Stimulated activated CD8-positive, alpha-beta memory T cell treated with anti-CD3 and anti-CD28 coated beads, Interleukin-2, amount 100 ng/mL, for 1 hour (primary cell): ENCODE results near the gene IL31RA.
"Not testable (repeated sequence)": the region's sequence is repeated elsewhere in the genome, so short reads cannot be mapped to it uniquely, and the experiment has no call there.

Source experiments
- DNase-seq, 2 donors: peaks; one replicate each; pipeline ENCODE4 v3.0.0-alpha.2; 2020; ENCODE audit warnings: low read depth in 2 of 2

IL31RA gene

DNA sequence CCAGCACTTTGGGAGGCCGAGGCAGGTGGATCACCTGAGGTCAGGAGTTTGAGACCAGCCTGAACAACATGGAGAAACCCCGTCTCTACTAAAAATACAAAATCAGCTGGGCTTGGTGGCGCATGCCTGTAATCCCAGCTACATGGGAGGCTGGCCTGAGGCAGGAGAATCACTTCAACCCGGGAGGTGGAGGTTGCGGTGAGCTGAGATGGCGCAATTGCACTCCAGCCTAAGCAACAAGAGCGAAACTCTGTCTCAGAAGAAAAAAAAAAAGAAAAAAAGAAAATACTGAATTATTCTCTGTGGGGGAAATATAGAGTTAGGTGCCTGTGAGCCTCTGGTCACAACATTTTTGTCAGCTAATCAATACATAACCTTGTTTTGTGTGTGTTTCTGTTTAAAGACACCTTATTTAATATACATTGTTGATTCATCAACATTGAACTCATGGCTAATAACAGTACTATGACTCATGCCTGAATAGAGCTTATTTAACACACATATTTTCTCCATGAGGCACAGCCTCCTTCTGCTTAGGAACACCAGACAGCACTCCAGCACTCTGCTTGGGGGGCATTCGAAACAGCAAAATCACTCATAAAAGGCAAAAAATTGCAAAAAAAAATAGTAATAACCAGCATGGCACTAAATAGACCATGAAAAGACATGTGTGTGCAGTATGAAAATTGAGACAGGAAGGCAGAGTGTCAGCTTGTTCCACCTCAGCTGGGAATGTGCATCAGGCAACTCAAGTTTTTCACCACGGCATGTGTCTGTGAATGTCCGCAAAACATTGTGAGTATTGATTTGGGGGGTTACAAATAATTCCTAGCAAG, at the start of gene IL31RA:
TSS of gene IL31RA (plus strand) at position 519 of the 836 bp plus-strand sequence. CDS start at position 733, 214 bp downstream.
- DNase-seq = no peak

DNA sequence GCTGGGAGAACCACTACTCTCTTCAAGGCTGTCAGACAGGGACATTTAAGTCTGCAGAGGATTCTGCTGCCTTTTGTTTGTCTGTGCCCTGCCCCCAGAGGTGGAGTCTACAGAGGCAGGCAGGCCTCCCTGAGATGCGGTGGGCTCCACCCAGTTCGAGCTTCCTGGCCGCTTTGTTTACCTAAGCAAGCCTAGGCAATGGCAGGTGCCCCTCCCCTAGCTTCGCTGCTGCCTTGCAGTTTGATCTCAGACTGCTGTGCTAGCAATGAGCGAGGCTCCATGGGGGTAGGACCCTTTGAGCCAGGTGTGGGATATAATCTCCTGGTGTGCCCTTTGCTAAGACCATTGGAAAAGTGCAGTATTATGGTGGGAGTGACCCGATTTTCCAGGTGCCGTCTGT, 42.3 kb upstream of the IL31RA start:
- not testable (repeated sequence) for DNase-seq

DNA sequence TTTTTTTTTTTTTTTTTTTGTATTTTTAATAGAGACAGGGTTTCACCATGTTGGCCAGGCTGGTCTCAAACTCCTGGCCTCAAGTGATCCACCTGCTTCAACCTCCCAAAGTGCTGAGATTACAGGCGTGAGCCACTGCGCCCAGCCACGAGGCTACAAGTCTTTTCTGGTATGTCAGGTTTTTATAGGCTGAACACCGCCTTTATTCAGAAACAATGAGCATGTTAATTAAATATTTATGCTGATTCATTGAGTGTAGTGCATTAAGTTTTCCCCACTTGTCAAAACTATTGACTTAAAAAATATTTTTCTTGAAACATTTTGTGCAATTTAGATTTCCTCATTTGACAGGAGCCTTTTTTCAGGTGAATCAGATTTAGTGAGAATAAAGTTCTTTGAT, 35.2 kb upstream of the IL31RA start:
- not testable (repeated sequence) for DNase-seq

DNA sequence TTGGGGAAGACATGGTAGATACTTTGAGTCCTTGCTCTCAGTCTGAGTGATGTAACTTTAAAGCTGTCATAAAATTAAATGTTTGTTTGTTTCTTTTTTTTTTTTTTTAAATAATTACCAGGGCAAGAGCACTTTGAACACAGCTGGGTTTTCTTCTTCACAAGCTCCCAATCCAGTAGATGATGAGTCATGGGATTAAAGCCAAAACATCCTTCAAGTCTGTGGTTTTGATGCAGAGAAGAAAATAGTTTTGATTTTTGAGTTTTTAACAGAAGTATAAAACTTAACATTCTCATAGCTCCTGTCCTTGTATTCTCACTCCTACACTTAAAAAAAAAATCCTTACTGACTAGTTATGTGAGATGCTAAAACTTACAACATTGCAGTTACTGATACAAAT, 34.8 kb upstream of the IL31RA start:
- DNase-seq = no peak

DNA sequence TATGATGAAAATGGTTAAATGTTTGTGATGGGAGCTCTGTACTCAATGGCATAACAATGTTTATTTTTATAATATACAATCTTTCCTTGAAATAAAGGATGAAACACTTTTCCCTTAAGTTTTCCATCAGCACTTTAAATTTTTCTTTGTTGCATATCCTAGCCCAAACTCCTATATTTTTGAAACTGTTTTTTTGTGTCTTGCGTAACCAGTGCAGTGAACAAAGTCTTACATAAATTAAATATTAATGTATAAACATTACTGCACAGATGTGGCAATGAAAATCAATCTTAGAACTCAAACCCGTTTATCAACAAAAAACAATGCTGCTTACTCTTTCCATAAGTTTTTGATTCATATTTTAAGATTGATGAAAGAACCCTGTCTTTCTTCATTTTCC, 34.1 kb upstream of the IL31RA start:
- DNase-seq = no peak

DNA sequence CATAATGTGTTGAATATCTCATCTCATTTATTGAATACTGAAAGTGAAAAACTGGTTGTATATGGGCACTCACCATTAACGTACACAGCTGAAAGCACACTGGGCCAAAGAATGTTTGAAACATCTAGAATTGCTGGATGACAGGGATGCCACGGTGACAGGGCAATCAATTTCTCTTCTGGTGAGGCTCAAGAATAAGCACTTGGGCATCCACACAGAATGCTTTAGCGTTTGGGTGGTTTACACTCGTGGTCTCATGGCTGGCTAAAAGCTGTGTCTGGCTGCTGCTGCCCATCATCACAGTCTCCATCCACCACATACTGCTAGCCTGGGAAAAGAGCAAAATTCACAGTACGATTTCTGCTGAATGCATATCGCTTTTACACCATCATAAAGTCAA, 30.7 kb upstream of the IL31RA start:
- no peak for DNase-seq

DNA sequence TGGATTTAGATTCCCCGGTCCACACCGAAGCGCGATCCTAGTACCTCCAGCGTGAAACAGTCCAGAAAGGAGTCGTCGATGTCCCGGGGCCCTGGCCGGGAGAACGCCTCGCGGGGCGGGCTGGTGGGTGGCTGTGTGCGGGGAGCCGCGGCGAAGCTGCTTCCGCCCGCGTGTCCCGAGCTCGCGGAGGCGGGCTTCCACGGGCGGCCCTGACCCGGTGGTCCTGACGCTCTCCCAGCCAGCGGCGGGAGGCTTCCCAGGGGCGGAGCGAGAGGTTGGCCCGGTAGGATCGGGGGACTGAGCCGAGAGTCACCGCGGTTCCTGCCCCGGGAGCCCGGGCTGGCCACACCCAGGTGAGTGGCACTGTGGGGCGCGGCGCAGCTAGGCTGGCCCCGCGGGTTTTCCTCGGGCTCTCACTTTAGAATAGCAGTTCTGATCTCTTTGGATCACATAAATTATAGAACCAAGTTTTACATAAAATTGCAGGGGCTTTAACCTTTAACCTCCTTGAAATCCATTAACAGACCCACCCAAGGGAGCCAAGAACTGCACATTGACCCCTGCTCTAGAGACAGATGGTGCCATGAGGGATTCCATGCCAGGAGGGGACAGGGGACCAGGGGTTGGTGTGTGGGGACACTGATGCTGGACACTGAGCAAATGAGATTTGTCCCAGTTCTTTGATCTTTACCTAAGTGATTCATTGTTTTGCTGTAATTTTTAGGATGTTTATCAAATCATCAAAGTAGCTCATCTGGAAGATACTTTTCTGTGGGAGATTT, 29.2 kb upstream of the IL31RA start:
- DNase-seq = no peak

DNA sequence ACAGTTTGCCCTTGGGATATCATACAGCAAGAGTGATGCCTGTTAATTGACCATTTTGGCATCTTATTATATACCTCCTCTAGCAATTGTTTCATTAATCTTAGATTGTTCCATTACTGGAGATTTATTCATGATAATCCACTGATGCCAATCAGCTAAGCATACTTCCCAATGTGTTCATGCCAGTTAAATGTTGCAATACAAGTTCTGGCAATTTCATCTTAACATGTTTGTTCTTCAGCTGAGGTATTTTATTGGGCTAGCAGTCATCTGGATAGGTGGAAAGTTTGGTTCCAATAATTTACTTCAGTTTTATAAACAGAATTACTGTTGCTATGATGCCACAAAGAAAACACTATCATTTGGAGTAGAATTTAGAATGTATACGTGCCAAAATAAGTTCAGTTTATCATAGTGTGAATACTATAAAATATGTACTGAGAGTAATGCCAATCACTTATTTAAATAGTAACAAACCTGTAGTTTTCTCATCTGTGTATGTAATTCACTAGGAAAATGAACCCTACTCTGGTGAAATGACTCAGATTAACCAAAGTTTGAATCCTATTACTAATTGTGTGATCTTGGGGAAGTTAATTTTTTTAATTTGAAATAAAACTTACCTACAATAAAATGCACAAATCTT, 27.9 kb upstream of the IL31RA start:
- no peak for DNase-seq

DNA sequence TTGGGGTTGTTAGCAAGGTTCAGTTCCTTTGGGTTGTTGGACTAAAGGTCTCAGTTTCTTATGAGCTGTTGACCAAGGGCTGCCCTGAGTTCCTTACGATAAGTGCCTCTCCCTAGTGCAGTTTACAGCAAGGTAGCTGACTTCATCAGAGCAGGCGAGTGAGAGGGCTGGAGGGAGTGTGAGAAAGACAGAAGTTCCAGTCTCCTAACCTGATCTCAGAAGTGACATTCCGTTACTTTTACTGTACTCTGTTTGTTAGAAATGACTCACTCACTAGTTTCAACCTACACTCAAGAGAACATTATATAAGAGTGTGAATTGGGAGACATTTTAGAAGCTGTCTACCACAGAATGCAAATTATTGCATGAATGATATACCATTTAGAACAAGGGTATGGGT, 21.2 kb upstream of the IL31RA start:
- no peak for DNase-seq

DNA sequence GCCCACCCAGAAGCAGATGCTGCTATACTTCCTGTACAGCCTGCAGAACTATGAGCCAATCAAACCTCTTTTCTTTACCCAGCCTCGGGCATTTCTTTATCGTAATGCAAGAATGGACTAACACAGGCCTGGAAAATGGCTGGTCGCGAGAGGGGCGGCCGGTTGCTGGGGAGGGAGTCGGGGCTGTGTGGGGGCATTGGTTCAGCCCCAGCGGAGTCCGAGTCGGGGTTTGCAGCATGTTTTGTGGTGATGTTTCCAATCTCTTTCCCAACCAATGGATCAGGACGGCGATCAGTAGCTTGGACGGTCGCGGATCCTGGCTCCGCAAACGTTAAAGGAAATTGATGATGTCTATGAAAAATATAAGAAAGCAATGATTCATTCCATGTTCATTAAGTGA, 18.7 kb upstream of the IL31RA start:
- no peak for DNase-seq

DNA sequence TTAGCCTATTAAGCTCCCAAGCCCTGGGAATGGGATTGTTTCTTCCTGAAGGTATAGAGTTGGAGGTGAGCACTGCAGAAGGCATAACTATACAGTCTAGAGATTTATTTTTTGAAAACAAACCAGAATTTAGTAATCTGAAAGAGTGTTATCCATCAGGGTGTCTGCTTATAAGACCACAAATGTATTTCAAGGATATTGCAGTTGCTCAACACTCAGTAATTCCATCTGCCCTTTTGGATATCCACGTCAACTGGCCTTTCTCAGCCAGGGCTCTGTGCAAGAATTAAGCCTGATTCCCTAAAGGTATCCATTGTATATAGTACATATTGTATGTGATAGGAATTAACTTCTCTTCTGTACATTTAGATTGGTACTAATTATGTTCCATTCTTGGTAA, 15.0 kb upstream of the IL31RA start:
- DNase-seq = no peak

DNA sequence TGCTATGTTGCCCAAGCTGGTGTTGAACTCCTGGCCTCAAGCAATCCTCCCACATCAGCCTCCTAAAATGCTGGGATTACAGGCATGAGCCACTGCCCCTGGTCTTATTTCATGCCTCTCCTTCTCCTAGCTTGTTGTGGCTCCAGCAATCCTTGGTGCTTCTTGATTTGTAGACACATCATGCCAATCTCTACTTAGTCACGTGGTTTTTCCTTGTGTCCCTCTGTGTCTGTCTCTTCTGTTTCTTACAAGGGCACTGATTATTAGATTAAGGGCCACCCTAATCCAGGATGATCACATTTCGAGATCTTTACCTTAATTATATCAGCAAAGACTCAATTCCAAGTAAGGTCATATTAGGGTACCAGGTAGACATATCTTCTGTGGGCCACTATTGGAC, 9.2 kb upstream of the IL31RA start:
- no peak for DNase-seq

DNA sequence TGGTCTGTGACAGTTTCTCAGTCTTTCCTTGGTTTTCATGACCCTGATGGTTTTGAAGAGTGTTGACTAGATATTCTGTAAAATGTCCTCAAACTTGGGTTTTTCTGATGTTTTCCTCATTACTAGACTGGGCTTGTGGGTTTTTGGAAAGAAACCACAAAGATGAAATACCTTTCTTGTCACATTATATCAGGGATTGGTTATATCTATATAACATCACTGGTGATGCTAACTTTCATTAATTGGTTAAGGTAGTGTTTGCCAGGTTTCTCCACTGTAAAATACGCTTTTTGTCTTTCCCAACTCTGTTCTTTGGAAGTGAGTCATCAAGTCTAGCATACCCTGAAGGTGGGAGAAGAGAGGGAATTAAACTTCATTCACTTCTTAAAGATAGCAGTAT, 3.3 kb upstream of the IL31RA start:
- DNase-seq = no peak

DNA sequence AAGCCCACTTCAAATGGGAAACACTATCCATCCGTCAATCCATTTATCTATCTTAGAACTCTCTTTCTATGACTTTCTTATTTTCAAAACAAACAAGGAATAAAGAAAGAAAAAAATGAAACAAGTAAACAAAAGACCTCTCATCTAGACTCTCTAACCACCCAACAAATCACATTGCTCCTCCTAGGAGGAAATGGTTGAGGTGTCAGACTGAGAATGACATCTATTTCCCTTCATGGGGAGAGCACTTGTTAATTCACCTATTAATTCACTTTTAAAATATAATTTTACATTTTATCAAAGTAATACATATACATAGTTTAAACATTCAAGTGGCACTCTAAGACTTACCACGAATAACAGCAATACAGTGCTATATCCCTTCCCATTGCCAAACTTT, 2.4 kb upstream of the IL31RA start:
- DNase-seq = no peak

DNA sequence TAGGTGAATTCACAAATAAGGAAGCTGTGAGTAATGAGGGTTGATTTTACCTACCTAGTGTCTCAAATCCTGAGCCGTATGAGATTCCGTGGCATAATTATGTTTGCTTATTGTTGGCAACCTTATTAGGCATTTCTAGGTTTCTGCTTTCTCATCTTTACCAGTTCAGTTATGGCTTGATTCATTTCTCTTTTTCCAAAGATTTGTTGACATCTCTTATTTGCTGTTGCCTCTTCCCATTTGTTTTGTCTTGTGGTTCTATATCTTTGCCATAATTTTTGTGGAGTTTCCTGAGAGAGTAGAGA, 470 bp downstream of the IL31RA start:
- no peak for DNase-seq

DNA sequence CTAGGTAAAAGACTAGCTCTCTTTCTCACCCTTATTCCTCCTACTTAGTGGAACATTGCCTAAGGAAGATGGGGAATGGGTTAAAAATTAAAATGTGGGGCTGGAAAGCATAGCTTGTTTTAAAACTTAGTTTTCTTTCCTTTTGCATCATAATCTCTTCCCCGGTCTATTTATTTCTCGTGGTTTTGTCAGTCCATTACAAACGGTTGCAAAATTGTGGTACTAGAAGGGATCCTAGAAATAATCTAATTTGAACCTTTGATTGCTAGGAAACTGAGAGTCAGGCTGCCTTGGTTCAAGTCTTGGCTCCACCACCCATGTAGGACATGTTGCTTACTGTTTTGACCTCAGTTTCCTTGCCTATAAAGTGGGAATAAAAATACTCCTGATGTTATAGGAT, 1.3 kb downstream of the IL31RA start:
- DNase-seq = no peak

DNA sequence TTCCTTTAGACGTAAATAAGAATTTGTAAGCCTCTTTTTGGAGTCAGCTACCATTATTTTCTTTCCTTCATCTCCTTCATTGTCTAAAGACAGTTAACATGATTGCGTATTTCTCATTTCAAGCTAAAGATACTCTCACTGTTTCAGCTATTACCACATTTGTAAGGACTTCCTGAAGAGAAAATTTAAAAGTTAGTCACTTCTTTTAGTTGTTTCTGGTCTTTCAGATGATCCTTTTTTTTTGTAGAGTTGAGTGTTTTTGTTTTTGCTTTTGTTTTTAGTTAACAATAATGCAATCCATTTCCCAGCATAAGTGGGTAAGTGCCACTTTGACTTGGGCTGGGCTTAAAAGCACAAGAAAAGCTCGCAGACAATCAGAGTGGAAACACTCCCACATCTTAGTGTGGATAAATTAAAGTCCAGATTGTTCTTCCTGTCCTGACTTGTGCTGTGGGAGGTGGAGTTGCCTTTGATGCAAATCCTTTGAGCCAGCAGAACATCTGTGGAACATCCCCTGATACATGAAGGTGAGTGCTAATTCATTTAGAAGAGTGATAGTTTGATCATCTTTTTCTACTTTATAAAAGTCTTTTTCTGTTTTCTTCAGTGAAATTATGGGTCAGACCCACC, 2.0 kb downstream of the IL31RA start:
- DNase-seq = no peak

DNA sequence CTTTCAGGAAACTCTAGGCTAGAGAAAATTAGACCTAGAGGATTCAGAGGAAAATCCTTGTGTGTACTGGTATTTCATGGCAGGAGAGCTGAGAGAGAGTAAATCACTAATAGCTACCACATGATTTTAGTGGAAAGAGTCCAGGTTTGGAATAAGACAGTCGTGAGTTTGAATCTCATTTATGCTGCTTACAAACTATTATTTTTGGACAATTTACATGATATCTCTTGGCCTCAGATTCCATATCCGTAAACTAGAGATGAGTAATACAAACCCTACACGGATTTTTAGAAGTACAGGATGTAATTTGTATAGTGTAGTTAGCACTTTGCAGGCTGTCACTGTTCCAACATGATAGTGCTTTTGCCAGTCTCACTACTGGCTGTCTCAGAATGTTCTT, 2.7 kb downstream of the IL31RA start:
- DNase-seq = no peak

DNA sequence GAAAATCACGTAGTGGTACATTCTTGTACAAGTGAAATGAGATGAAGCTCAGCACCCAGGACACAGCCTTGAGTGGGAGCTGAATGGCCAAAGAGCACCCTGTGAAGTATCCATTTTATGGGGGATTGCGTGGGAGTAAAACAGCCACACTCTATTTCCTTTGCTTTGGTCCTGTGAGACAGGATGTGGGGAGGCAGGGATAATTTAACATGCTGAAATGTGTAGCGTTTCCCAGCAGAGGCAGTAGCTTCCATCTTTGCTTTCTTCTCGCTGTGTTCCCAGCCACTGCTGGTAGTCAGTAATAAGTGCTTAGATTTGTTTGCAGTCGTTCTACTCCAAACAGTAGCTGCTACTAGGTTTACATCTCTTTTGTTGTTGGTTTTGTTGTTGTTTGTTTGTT, 4.4 kb downstream of the IL31RA start:
- no peak for DNase-seq

DNA sequence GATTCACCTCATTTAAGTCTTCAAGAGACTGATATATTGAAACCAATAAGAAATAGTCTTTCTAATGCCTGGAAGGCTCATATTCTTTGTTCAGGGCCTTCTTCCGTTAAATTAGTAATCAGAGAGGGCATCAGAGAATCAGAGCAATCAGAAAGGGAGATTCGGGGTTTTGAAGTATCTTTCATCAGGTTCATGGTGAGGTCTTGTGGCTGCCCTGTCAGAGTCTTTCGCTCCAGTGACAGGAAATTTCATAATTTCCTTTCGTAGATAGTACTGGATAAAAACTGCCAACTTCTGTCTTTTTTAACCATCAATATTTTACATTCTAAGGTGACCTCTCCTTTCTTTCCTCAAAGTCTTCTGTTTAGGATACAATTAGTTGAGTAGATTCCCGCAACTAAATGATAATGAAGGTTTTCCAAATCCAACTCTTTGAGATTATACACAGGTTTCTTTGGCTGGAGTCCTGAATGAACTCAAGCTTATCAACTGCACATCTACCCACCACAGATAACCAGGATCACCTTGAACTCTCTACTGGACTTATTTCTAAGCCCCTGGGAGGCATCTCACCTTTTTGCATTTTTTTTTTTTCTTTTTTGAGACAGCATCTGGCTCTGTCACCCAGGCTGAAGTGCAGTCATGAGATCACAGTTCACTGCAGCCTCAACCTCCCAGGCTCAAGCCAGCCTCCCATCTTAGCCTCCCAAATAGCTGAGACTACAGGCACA, 5.5 kb downstream of the IL31RA start:
- DNase-seq = no peak

DNA sequence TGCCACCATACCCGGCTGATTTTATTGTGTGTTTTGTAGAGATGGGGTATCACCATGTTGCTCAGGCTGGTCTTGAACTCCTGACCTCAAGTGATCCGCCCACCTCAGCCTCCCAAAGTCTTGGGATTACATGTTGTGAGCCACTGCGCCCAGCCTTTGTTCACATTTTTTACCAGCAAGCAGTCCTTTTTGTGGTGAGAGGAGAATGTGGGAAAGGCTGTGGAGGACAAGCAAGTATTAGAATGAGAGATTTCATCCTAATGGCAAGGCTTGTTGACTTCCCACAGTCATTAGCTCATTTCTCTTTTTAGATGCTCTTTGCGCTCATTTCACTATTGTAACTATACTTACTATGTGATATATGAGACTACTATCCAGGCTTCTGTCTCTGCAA, 6.1 kb downstream of the IL31RA start:
- DNase-seq = no peak

DNA sequence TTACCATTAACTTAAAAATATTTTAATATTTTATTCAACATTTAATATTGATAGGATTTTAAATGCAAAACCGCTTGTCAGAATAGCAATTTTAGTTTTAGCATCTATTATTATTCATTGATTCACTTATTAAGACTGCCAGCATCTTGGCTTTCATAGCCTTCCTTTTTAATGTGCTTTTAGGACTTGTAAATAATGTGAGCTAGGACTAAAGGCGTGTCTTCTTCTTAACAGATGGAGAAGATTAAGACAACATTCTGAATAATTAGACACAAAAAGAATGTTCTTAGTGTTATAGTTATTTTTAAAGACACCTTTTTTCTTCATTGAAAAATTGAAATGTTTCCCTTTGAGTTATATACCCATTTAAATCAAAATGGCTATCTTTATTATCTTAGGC, 6.9 kb downstream of the IL31RA start:
- no peak for DNase-seq
